HG02642 (cell line): Measurements from ENCODE around the gene EIF2B2.
"Not testable (repeated sequence)": the region's sequence is repeated elsewhere in the genome, so short reads cannot be mapped to it uniquely, and the experiment has no call there.

Experiments
- ATAC-seq: cut with Tn5 transposase; IDR thresholded peaks from one replicate; pipeline ENCODE4 v1.9.1; 2021; ENCODE audit warnings: mild to moderate bottlenecking; ENCODE audit not compliant: unreplicated experiment, poor library complexity

The EIF2B2 gene

GRCh38 chr14:74985806-74986205, 16.9 kb upstream of the EIF2B2 start:
- no peak for ATAC-seq

GRCh38 chr14:74988131-74988530, 14.6 kb upstream of the EIF2B2 start:
- no peak for ATAC-seq

- ATAC-seq, result no peak
These were observed 13.7 kb upstream of the EIF2B2 start for GRCh38 chr14:74988993-74989392.

GRCh38 chr14:74994182-74994581, 8.5 kb upstream of the EIF2B2 start:
- ATAC-seq, result not testable (repeated sequence)

GRCh38 chr14:74995781-74996180, 6.9 kb upstream of the EIF2B2 start:
- ATAC-seq, result not testable (repeated sequence)

GRCh38 chr14:75001261-75001660, 1.5 kb upstream of the EIF2B2 start:
- no peak for ATAC-seq

- ATAC-seq, result no peak
These were observed 822 bp upstream of the EIF2B2 start for GRCh38 chr14:75001899-75002298.

GRCh38 chr14:75003250-75004027, 718 bp downstream of the EIF2B2 start:
- ATAC-seq, result no peak

- no peak for ATAC-seq
These were observed 2.6 kb downstream of the EIF2B2 start for GRCh38 chr14:75005357-75005756.

- no peak for ATAC-seq
These were observed 6.5 kb downstream of the EIF2B2 start for GRCh38 chr14:75009176-75009575.

- ATAC-seq, result no peak
These were observed 7.9 kb downstream of the EIF2B2 start for GRCh38 chr14:75010472-75011093.

- no peak for ATAC-seq
These were observed 8.8 kb downstream of the EIF2B2 start for GRCh38 chr14:75011356-75011994.

- no peak for ATAC-seq
These were observed 10.6 kb downstream of the EIF2B2 start for GRCh38 chr14:75013290-75013689.

- no peak for ATAC-seq
These were observed 12.8 kb downstream of the EIF2B2 start for GRCh38 chr14:75015496-75015895.

- ATAC-seq, result no peak
These were observed 14.1 kb downstream of the EIF2B2 start for GRCh38 chr14:75016815-75017214.

GRCh38 chr14:75018694-75019093, 16.0 kb downstream of the EIF2B2 start:
- ATAC-seq, result no peak

- no peak for ATAC-seq
These were observed 19.9 kb downstream of the EIF2B2 start for GRCh38 chr14:75022655-75023054.

- no peak for ATAC-seq
These were observed 20.4 kb downstream of the EIF2B2 start for GRCh38 chr14:75023108-75023507.

GRCh38 chr14:75025082-75025481, 22.4 kb downstream of the EIF2B2 start:
- no peak for ATAC-seq

- no peak for ATAC-seq
These were observed 23.2 kb downstream of the EIF2B2 start for GRCh38 chr14:75025876-75026275.

GRCh38 chr14:75030147-75030546, 27.4 kb downstream of the EIF2B2 start:
- no peak for ATAC-seq
